Cardiac fibroblast (primary cell): ENCODE results near the gene TMEM185B.
A peak's percentile ranks its signal among the peaks of the same experiment; 100 is the strongest.
"Not testable (repeated sequence)": the region's sequence is repeated elsewhere in the genome, so short reads cannot be mapped to it uniquely, and the experiment has no call there.

Experiments
- DNase-seq, 2 donors: peaks; one replicate each; pipeline versions ENCODE4 v3.0.0 to v3.0.0-alpha.2; 2010; ENCODE audit warnings: low read depth in 2 of 2
- H3K4me3 ChIP-seq, 2 donors: replicated peaks in 1 of 2; 1 replicate in 1 of 2; 2 replicates in 1 of 2; pipeline ENCODE4 v1.5.1; 2011; ENCODE audit warnings: low read depth in 2 of 2, low read length in 2 of 2, mild to moderate bottlenecking in 2 of 2, moderate library complexity in 1 of 2
- CTCF ChIP-seq: IDR thresholded peaks from one replicate; pipeline ENCODE4 v1.5.1; 2011; ENCODE audit warnings: low read depth, mild to moderate bottlenecking, low read length, inconsistent platforms

The TMEM185B gene

GRCh38 chr2:120238728-120239487 is 15.7 kb upstream of the TMEM185B start:
- peak; percentile 54 to 86 for DNase-seq
- no peak for TF ChIP-seq CTCF
- H3K4me3 ChIP-seq = no peak overlapping the region

- peak; percentile 57 to 72 for DNase-seq
- TF ChIP-seq CTCF = no peak
These were observed 14.3 kb upstream of the TMEM185B start for GRCh38 chr2:120237491-120237902.

GRCh38 chr2:120236791-120237190 is 13.6 kb upstream of the TMEM185B start:
- no peak for TF ChIP-seq CTCF
- no peak for DNase-seq
- H3K4me3 ChIP-seq = no peak overlapping the region

More at GRCh38 chr2:120237491-120237902, 14.3 kb upstream of the TMEM185B start:
- H3K4me3 ChIP-seq = no peak overlapping the region

GRCh38 chr2:120236316-120236715 is 13.1 kb upstream of the TMEM185B start:
- H3K4me3 ChIP-seq = no peak overlapping the region
- DNase-seq = no peak
- no peak for TF ChIP-seq CTCF

- H3K4me3 ChIP-seq = no peak overlapping the region
- no peak for DNase-seq
- no peak for TF ChIP-seq CTCF
These were observed 12.5 kb upstream of the TMEM185B start for GRCh38 chr2:120235681-120236080.

GRCh38 chr2:120235158-120235557 is 12.0 kb upstream of the TMEM185B start:
- DNase-seq, H3K4me3 ChIP-seq: not testable (repeated sequence)

GRCh38 chr2:120233292-120233691 is 10.1 kb upstream of the TMEM185B start:
- no peak for TF ChIP-seq CTCF

More at GRCh38 chr2:120233292-120233691, 10.1 kb upstream of the TMEM185B start:
- no peak overlapping the region for H3K4me3 ChIP-seq
- DNase-seq = no peak
